Gastrocnemius medialis (tissue), 4 donors: ENCODE data around the gene OR10G2. TPM values are rescaled to one million over a fixed set of nuclear protein-coding genes. Genes with fewer than 3 reads are reported as not detected.

Experiments
- ATAC-seq, 2 donors: fragments of 150-250 bp; one replicate each; pipeline ENCODE4 v1.9.1; 2016
- DNase-seq, 2 donors: peaks; one replicate each; pipeline ENCODE4 v3.0.0-alpha.2; 2019
- H3K27ac ChIP-seq, 4 donors: fragments of 200-600 bp; sonication (generic); 1 replicate in 1 of 4; 2 replicates in 3 of 4; pipeline ENCODE4 v1.5.1; 2016 to 2018; ENCODE audit warnings: mild to moderate bottlenecking in 2 of 4, moderate library complexity in 1 of 4
- H3K27me3 ChIP-seq, 3 donors: fragments of 200-600 bp; sonication (generic) in 2 of 3; 1 replicate in 1 of 3; 2 replicates in 2 of 3; pipeline versions ENCODE4 v1.5.1 to v1.6.0; 2016 to 2019; ENCODE audit warnings: mild to moderate bottlenecking in 1 of 3, moderate library complexity in 1 of 3
- H3K36me3 ChIP-seq, 2 donors: fragments of 200-600 bp; sonication (generic) in 1 of 2; one replicate each; pipeline ENCODE4 v1.5.1; 2017 to 2018
- H3K4me1 ChIP-seq, 2 donors: fragments of 200-600 bp; sonication (generic) in 1 of 2; one replicate each; pipeline ENCODE4 v1.5.1; 2016 to 2017; ENCODE audit warnings: mild to moderate bottlenecking in 2 of 2
- H3K4me3 ChIP-seq, 4 donors: fragments of 200-600 bp; sonication (generic) in 3 of 4; 1 replicate in 1 of 4; 2 replicates in 3 of 4; pipeline ENCODE4 v1.5.1; 2016 to 2019; ENCODE audit warnings: mild to moderate bottlenecking in 2 of 4
- H3K9me3 ChIP-seq, 3 donors: fragments of 200-600 bp; sonication (generic) in 2 of 3; 1 replicate in 1 of 3; 2 replicates in 2 of 3; pipeline ENCODE4 v1.5.1; 2016 to 2019
- POLR2A ChIP-seq, 2 donors: fragments of 450-650 bp; IDR thresholded peaks; one replicate each; pipeline ENCODE4 v1.6.1; 2017; ENCODE audit warnings: antibody characterized with exemption in 2 of 2, mild to moderate bottlenecking in 2 of 2, moderate library complexity in 2 of 2
- in situ Hi-C, 4 donors: fragments of 200-750 bp; cut with MboI; loops; one replicate each; pipeline versions ENCODE4 v1.15.0 to v1.8.0; 2017; ENCODE audit warnings: low sequenced_read_pairs in 4 of 4
- intact Hi-C: fragments of 100-400 bp; cut with DNase I; formaldehyde crosslinking; loops from one replicate; pipeline ENCODE4 v1.15.1; 2023; ENCODE audit warnings: low total_unique reads
- total RNA-seq, 4 donors: library from RNA; depleted of rRNA; stranded (reverse); fragments of >200 nt; gene quantifications; one replicate each; pipeline versions ENCODE4 v1.1.0 to v1.2.3, GENCODE V29; 2016
- TF ChIP-seq, protein P1 (sequence below), 5 experiments: fragments of 450-650 bp in 3 of 5; fragments of 200-600 bp in 2 of 5; sonication (generic) in 2 of 5; IDR thresholded peaks in 4 of 5; conservative IDR thresholded peaks in 1 of 5; 1 replicate in 4 of 5; 2 replicates in 1 of 5; pipeline ENCODE4 v1.5.1; 2016 to 2019; ENCODE audit warnings: antibody characterized with exemption in 5 of 5, mild to moderate bottlenecking in 3 of 5, moderate library complexity in 3 of 5

OR10G2 gene
- total RNA-seq, 4 donors from 2014 or later, result not detected

DNA sequence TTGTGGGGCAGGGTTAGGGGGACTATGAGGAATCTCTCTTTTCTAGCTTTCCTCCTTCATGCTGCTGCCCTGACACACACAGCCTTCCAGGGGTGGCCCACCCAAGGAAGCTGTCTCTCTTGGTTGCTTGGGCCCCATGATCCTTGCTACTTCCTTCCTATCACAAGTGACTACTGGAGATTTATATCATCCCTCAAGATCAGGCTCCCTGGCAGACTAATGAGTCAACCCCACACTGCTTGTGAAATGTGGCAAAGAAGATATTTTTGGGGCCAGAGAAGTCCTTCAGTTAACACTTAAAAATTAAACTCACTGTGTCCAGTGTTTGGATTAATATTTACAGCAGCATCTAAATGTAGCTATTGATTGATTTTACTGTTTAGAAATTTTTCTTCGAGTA lies 37.4 kb upstream of the OR10G2 start:
- ATAC-seq (no peak), DNase-seq (no peak)
- Histone ChIP-seq H3K4me1 (no peaks in the 10 kb centered on the region), H3K9me3 (peaks cover 0 to 5% (median 0%) of the 10 kb centered on the region in 3 donors), H3K36me3 (no peaks in the 10 kb centered on the region), H3K27ac (no peak overlapping the region), H3K27me3 (no peaks in the 10 kb centered on the region), H3K4me3 (no peak overlapping the region)
- TF ChIP-seq POLR2A (IDR thresholded peaks at IDR 0.05), result no peak
- TF ChIP-seq, protein P1, sequence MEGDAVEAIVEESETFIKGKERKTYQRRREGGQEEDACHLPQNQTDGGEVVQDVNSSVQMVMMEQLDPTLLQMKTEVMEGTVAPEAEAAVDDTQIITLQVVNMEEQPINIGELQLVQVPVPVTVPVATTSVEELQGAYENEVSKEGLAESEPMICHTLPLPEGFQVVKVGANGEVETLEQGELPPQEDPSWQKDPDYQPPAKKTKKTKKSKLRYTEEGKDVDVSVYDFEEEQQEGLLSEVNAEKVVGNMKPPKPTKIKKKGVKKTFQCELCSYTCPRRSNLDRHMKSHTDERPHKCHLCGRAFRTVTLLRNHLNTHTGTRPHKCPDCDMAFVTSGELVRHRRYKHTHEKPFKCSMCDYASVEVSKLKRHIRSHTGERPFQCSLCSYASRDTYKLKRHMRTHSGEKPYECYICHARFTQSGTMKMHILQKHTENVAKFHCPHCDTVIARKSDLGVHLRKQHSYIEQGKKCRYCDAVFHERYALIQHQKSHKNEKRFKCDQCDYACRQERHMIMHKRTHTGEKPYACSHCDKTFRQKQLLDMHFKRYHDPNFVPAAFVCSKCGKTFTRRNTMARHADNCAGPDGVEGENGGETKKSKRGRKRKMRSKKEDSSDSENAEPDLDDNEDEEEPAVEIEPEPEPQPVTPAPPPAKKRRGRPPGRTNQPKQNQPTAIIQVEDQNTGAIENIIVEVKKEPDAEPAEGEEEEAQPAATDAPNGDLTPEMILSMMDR (IDR thresholded peaks at IDR 0.05 in 4 of 5, conservative IDR thresholded peaks at IDR 0.05 in 1 of 5), result no peak
- intact Hi-C loops (no loop called here), in situ Hi-C loops (no loop called here)

DNA sequence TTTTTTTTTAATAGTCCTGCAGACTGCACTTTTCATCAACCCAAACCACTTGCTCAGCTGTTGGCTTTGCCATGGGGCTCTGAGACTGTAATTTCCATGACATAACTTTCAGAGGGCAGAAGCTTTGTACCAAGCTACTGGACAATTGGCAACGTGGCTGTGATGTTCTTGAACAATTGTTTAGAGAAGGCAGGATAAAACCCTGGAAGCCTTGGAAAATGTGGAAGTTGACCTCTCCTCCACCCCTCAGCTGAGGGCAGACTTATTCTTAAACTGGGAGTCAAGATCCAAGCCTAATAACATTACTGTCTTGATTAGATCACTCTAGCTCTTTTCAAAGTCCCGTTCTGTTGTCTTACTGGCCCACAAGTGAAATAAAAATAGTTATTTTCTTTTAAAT lies 36.6 kb upstream of the OR10G2 start:
- peaks cover 0 to 5% (median 0%) of the 10 kb centered on the region in 3 donors for H3K9me3 ChIP-seq
- DNase-seq (no peak), ATAC-seq (no peak)
- H3K4me3 ChIP-seq, result no peak overlapping the region
- intact Hi-C loops, result no loop called here
- in situ Hi-C loops, result no loop called here
- H3K36me3 ChIP-seq, result no peaks in the 10 kb centered on the region
- TF ChIP-seq POLR2A (IDR thresholded peaks at IDR 0.05), result no peak
- TF ChIP-seq, protein P1 (IDR thresholded peaks at IDR 0.05 in 4 of 5, conservative IDR thresholded peaks at IDR 0.05 in 1 of 5), result no peak
- no peaks in the 10 kb centered on the region for H3K27me3 ChIP-seq
- H3K27ac ChIP-seq, result no peak overlapping the region
- no peaks in the 10 kb centered on the region for H3K4me1 ChIP-seq

DNA sequence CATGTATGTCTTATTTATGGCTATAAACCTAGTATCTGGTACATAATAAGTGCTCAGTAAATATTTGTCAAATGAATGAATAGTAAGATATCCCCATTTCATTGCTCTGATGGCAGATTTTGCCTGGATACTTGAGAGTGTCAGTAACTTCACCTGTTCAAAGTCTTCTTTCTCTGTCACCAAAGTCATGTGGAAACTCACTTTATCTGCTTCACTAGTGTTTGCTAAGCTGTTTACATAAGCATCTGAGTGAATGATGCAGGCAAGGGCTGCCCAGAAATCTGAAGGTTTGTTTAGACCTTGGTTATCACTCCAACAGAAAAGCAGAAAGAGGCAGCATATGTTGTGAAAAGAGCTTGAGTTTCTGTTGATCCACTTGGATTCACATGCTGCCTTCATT lies 34.5 kb upstream of the OR10G2 start:
- Histone ChIP-seq H3K9me3 (no peaks in the 10 kb centered on the region), H3K4me3 (no peak overlapping the region), H3K36me3 (no peaks in the 10 kb centered on the region), H3K27ac (no peak overlapping the region), H3K27me3 (no peaks in the 10 kb centered on the region), H3K4me1 (no peaks in the 10 kb centered on the region)
- intact Hi-C loops (no loop called here), in situ Hi-C loops (no loop called here)
- TF ChIP-seq POLR2A (IDR thresholded peaks at IDR 0.05), result no peak
- TF ChIP-seq, protein P1 (IDR thresholded peaks at IDR 0.05 in 4 of 5, conservative IDR thresholded peaks at IDR 0.05 in 1 of 5), result no peak
- no peak for ATAC-seq
- DNase-seq, result no peak

DNA sequence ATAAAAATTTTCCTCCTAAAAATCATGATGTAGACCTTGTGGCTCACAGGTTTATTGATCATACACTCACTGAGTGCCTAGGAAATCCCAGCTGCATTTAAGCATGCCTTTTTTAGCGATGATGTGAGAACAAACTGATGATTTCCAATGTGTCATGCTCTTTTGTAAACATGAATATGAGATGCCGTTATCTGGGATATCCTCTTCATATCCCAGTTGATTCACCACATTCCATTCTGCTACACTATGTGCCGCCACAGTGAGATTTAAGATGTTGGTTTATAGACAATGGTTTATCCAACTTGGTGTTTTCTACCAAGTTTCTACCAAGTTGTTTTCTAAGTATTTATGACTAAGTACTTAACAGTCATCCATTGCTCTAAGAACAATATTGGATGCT lies 33.6 kb upstream of the OR10G2 start:
- no peaks in the 10 kb centered on the region for H3K9me3 ChIP-seq
- DNase-seq (no peak), ATAC-seq (no peak)
- H3K27ac ChIP-seq, result no peak overlapping the region
- intact Hi-C loops (no loop called here), in situ Hi-C loops (no loop called here)
- H3K4me3 ChIP-seq, result no peak overlapping the region
- no peaks in the 10 kb centered on the region for H3K27me3 ChIP-seq
- H3K36me3 ChIP-seq, result no peaks in the 10 kb centered on the region
- TF ChIP-seq, protein P1 (IDR thresholded peaks at IDR 0.05 in 4 of 5, conservative IDR thresholded peaks at IDR 0.05 in 1 of 5), result no peak
- no peak for TF ChIP-seq POLR2A (IDR thresholded peaks at IDR 0.05)
- no peaks in the 10 kb centered on the region for H3K4me1 ChIP-seq

DNA sequence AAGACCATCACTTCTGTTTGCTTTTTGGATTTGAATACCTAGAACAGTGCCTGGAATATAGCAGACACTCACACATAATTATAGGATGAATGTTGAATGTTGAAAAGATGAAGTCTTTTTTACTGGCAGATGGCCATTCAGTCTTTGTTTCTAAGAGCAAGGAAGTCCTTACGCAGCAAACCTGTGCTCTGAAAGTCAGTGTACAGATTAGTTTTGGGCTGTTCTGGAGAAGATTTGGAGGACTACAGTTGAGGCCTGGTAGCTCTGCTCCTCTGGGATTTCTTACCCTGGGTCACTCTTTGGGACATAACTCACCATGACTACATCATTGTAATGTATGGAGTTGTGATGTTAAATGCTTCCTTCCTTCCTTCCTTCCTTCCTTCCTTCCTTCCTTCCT lies 22.2 kb upstream of the OR10G2 start:
- TF ChIP-seq POLR2A (IDR thresholded peaks at IDR 0.05), result no peak

More for the DNA sequence above, 22.2 kb upstream of the OR10G2 start:
- no peak for ATAC-seq
- Histone ChIP-seq H3K9me3 (no peaks in the 10 kb centered on the region), H3K4me3 (no peak overlapping the region), H3K27me3 (no peaks in the 10 kb centered on the region), H3K27ac (no peak overlapping the region), H3K36me3 (no peaks in the 10 kb centered on the region), H3K4me1 (no peaks in the 10 kb centered on the region)
- no peak for DNase-seq
- in situ Hi-C loops (no loop called here), intact Hi-C loops (no loop called here)
